Astrocyte (in vitro differentiated cells and primary cell): ENCODE results near the gene DYNLRB1.

Experiments used
- EZH2 ChIP-seq: IDR thresholded peaks from 2 replicates; pipeline ENCODE4 v1.6.1; 2012; ENCODE audit warnings: mild to moderate bottlenecking, low read length, inconsistent platforms; ENCODE audit not compliant: insufficient read depth
- TF ChIP-seq, protein P1 (sequence below): IDR thresholded peaks from 2 replicates; pipeline ENCODE4 v1.5.1; 2011; ENCODE audit warnings: low read depth, mild to moderate bottlenecking, inconsistent platforms, low read length, moderate library complexity; ENCODE audit not compliant: insufficient read depth

DNA sequence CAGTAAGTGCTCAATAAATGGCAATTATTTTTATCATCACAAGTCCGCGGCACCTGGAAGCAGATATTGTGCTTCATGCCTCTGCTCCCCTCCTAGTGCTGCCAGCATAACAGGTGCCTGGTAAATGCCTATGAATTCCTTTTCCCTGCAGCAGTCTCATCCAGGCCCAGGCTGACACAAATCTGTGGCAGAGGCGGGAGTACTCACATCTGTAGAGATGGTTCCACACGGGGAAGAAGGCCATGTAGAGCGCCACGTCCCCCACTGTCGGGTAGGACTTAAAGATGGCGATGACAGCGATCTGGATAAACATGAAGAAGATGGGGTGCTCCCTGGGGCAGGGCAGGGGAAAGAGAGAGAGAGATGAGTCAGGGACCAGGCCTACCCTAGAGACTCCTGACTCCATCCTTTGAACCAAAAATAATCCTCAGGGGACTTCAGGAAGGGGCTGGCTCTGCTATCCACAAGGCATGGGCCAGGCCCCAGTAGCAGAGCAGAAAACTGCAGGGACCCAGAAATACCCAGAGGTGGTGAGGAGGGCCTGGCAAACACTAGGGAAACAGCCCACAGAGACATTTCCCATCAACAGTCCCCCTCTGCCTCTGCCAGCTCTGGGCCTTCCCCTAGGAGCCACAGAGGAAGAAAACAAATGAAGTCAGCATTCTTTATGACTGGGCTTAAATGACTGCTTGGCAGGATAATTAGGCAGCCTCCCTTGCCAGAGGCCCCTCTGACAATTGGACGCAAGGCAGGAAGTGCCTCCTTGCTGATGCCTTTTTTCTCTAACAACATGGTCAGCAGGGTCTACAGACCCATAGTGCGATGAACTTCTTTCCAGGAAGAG is 65.3 kb downstream of the DYNLRB1 start:
- no peak for TF ChIP-seq EZH2
- TF ChIP-seq, protein P1, sequence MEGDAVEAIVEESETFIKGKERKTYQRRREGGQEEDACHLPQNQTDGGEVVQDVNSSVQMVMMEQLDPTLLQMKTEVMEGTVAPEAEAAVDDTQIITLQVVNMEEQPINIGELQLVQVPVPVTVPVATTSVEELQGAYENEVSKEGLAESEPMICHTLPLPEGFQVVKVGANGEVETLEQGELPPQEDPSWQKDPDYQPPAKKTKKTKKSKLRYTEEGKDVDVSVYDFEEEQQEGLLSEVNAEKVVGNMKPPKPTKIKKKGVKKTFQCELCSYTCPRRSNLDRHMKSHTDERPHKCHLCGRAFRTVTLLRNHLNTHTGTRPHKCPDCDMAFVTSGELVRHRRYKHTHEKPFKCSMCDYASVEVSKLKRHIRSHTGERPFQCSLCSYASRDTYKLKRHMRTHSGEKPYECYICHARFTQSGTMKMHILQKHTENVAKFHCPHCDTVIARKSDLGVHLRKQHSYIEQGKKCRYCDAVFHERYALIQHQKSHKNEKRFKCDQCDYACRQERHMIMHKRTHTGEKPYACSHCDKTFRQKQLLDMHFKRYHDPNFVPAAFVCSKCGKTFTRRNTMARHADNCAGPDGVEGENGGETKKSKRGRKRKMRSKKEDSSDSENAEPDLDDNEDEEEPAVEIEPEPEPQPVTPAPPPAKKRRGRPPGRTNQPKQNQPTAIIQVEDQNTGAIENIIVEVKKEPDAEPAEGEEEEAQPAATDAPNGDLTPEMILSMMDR = no peak
